Measurements from ENCODE around the gene GARIN1A. TPM values are rescaled to one million over a fixed set of nuclear protein-coding genes. Genes with fewer than 3 reads are reported as not detected.
"Not testable (repeated sequence)": the region's sequence is repeated elsewhere in the genome, so short reads cannot be mapped to it uniquely, and the experiment has no call there.

Gene GARIN1A
- total RNA-seq = 1 to 10 TPM in 3 of 4 donors, under 1 TPM in 1; 0.25 to 1.5 (median 1.3) TPM

DNA sequence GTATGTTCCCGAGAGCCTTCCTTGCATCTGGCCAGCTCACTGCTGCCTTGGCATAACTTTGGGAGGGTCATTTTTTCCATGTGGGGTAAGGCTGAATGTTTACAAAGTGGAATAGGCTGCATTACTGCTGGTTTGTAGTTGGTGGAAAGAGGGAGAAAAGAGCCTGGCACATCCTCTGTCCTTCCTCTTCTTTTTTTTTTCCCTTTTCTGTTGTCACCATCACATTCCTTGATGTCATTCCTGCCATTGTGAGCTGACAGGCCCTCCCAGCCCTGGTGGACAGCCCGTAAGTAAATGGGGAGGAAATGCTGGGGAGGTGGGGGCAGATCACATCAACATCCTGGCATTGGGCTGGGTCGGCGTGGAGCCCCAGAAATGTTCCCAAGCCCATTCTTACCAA is at the start of gene GARIN1A:
GARIN1A (plus strand) TSS at position 301 of the 400 bp plus-strand sequence. CDS start 106 bp downstream, outside the sequence.
- no peak within 1 kb of the TSS for H3K4me3 ChIP-seq
- no peaks in the 10 kb centered on the region for H3K36me3 ChIP-seq
- H3K9me3 ChIP-seq = no peaks in the 10 kb centered on the region
- H3K4me1 ChIP-seq = peaks cover 0 to 24% (median 0%) of the 10 kb centered on the region in 3 donors
- no peak for ATAC-seq
- 40 to 70% methylated on average over 1 to 4 of the region's 4 CpGs for WGBS, 2 donors (ENCODE audit: low coverage in 1 of 2)
- no peaks in the 10 kb centered on the region for H3K27me3 ChIP-seq
- TF ChIP-seq, protein P1, sequence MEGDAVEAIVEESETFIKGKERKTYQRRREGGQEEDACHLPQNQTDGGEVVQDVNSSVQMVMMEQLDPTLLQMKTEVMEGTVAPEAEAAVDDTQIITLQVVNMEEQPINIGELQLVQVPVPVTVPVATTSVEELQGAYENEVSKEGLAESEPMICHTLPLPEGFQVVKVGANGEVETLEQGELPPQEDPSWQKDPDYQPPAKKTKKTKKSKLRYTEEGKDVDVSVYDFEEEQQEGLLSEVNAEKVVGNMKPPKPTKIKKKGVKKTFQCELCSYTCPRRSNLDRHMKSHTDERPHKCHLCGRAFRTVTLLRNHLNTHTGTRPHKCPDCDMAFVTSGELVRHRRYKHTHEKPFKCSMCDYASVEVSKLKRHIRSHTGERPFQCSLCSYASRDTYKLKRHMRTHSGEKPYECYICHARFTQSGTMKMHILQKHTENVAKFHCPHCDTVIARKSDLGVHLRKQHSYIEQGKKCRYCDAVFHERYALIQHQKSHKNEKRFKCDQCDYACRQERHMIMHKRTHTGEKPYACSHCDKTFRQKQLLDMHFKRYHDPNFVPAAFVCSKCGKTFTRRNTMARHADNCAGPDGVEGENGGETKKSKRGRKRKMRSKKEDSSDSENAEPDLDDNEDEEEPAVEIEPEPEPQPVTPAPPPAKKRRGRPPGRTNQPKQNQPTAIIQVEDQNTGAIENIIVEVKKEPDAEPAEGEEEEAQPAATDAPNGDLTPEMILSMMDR (IDR thresholded peaks at IDR 0.05) = no peak
- TF ChIP-seq POLR2AphosphoS5 (IDR thresholded peaks at IDR 0.05) (no peak), EP300 (IDR thresholded peaks at IDR 0.05) (no peak), POLR2A (IDR thresholded peaks at IDR 0.05) (no peak)
- H3K27ac ChIP-seq = no peak within 1 kb of the TSS

- not testable (repeated sequence) for H3K4me1 ChIP-seq, H3K27me3 ChIP-seq, H3K27ac ChIP-seq, ATAC-seq, H3K9me3 ChIP-seq, H3K4me3 ChIP-seq
- 91 to 92% methylated on average over 2 of the region's 2 CpGs for WGBS, 2 donors (ENCODE audit: low coverage in 1 of 2)
- H3K36me3 ChIP-seq = peaks cover 5 to 95% of the 10 kb centered on the region in 2 donors
Observed at GRCh38 chr7:128627124-128627523, 45.0 kb upstream of the GARIN1A start.

DNA sequence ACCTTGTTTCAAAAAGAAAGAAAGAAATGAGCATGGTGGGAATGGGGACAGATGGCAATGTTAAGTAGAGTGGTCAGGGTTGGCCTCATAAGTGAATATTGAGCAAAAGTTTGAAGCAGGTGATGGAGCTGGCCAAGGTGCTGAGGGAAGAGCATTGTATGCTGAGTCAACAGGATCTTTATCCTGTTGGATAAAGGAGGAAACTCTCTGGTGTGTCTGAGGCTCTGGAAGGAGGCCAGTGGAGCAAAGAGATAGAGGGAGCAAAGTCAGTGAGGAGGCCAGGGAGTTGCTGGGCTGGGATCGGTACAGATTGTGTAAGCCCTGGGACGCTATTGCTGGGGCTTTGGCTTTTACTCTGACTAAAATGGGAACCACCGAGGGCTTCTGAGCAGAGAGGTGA is 38.2 kb upstream of the GARIN1A start:
- not testable (repeated sequence) for H3K27me3 ChIP-seq, H3K9me3 ChIP-seq, H3K27ac ChIP-seq, H3K4me1 ChIP-seq, ATAC-seq, H3K4me3 ChIP-seq
- peaks cover 0 to 76% of the 10 kb centered on the region in 2 donors for H3K36me3 ChIP-seq
- 93% methylated on average over 3 of the region's 3 CpGs; no CpG with 5 or more reads in 1 of the 2 donors for WGBS, 2 donors (ENCODE audit: low coverage in 1 of 2)

DNA sequence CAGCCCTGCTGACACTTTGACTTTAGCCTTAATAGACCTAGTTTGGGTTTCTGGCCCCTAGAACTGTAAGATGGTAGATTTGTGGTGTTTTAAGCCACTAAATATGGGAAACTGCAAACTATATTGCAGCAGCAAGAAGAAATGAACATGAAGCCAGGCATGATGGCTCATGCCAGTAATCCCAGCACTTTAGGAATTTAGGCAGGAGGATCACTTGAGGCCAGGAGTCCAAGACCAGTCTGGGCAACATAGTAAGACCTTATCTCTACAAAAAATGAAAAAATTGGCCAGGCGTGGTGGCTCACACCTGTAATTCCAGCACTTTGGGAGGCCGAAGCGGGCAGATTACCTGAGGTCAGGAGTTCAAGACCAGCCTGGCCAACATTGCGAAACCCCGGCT is 26.9 kb upstream of the GARIN1A start:
- H3K27ac ChIP-seq, H3K4me1 ChIP-seq, ATAC-seq, H3K27me3 ChIP-seq, H3K4me3 ChIP-seq, H3K9me3 ChIP-seq: not testable (repeated sequence)
- WGBS, 2 donors (ENCODE audit: low coverage in 1 of 2) = 91 to 95% methylated on average over 3 to 4 of the region's 5 CpGs
- peaks cover 0 to 58% of the 10 kb centered on the region in 2 donors for H3K36me3 ChIP-seq

DNA sequence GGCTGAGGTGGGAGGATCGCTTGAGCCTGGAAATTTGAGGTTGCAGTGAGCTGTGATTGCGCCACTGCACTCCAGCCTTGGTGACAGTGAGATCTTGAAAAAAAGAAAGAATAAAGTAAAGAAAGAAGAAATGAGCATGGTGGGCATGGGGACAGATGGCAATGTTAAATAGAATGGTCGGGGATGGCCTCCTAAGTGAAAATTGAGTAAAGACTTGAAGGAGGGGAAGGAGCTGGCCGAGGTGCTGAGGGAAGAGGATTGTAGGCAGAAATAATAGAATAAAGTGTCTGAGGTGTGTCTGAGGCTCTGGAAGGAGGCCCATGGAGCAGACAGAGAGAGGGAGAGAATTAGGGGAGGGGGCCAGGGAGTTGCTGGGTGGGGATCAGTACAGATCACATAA is 26.2 kb upstream of the GARIN1A start:
- WGBS, 2 donors (ENCODE audit: low coverage in 1 of 2) = 85 to 92% methylated on average over 2 to 4 of the region's 4 CpGs
- H3K9me3 ChIP-seq, ATAC-seq, H3K4me3 ChIP-seq, H3K27me3 ChIP-seq, H3K4me1 ChIP-seq, H3K27ac ChIP-seq: not testable (repeated sequence)
- H3K36me3 ChIP-seq = peaks cover 0 to 55% of the 10 kb centered on the region in 2 donors

DNA sequence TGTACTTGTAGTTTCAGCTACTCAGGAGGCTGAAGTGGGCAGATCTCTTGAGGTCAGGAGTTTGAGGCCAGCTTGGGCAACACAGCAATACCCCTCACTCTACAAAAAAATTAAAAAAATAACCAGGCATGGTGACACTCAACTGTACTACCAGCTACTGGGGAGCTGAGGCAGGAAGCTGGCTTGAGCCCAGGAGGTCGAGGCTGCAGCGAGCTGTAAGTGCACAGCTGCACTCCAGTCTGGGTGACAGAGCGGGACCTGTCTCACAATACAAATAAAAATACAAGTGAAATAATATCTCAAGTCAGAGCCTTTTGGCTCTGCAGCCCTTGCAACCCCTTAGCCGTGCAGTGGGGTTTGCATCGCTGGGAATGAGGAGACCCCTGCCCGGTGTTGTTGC is 25.2 kb upstream of the GARIN1A start:
- H3K4me3 ChIP-seq, ATAC-seq, H3K4me1 ChIP-seq, H3K9me3 ChIP-seq, H3K27me3 ChIP-seq, H3K27ac ChIP-seq: not testable (repeated sequence)
- H3K36me3 ChIP-seq = peaks cover 0 to 58% of the 10 kb centered on the region in 2 donors
- 100% methylated on average over 1 of the region's 6 CpGs; no CpG with 5 or more reads in 1 of the 2 donors for WGBS, 2 donors (ENCODE audit: low coverage in 1 of 2)

- H3K4me1 ChIP-seq, H3K27ac ChIP-seq, ATAC-seq, H3K27me3 ChIP-seq, H3K9me3 ChIP-seq, H3K4me3 ChIP-seq: not testable (repeated sequence)
- WGBS, 2 donors (ENCODE audit: low coverage in 1 of 2) = 75 to 90% methylated on average over 2 to 4 of the region's 6 CpGs
- peaks cover 0 to 51% of the 10 kb centered on the region in 2 donors for H3K36me3 ChIP-seq
Observed at GRCh38 chr7:128651096-128651495, 21.0 kb upstream of the GARIN1A start.

DNA sequence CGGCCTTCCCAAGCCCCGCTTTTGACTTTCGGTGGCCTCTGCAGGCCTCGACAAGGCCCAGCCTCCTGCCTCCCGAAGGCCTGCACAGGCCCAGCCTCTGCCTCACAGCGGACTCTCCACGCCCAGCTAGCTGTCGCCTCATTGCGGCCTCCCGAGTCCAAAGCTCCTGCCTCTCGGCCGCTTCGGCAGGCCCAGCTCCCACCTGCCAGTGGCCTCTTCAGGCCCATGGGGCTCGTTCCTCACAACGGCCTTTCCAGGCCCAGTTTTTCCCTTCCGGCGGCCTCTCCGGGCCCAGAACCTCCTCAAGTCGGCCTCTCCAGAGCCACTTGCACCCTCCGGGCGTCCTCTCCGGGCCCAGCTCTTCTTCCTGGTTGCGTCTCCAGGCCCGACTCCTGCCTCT is 19.5 kb upstream of the GARIN1A start:
- H3K27ac ChIP-seq, H3K4me3 ChIP-seq, H3K9me3 ChIP-seq, ATAC-seq, H3K4me1 ChIP-seq, H3K27me3 ChIP-seq: not testable (repeated sequence)
- WGBS, 2 donors (ENCODE audit: low coverage in 1 of 2) = 88% methylated on average over 11 of the region's 24 CpGs; no CpG with 5 or more reads in 1 of the 2 donors
- H3K36me3 ChIP-seq = peaks cover 0 to 46% of the 10 kb centered on the region in 2 donors

DNA sequence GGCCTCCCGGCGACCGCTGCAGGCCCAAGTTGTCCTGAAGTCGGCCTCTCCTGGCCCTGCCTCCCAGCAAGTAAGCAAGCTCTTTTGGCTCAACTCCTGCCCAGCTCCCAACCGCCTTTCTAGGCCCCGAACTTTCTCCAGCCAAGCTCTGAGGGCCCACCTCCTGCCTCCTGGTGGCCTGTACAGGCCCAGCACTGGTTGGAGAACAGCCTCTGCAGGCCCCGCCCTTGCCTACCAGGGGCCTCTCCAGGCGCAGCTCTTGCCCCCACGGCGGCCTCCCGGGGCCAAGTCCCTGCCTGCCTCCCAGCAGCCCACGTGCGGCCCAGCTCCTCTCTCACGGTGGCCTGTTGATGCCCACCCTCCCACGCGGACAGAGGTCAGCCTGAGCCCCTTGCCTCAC is 18.9 kb upstream of the GARIN1A start:
- H3K4me1 ChIP-seq, ATAC-seq, H3K27me3 ChIP-seq, H3K9me3 ChIP-seq, H3K4me3 ChIP-seq: not testable (repeated sequence)
- Histone ChIP-seq H3K27ac (peak overlapping the region in 1 of 4 donors; percentile 37), H3K36me3 (peaks cover 0 to 46% of the 10 kb centered on the region in 2 donors)
- 82 to 100% methylated on average over 1 to 5 of the region's 16 CpGs for WGBS, 2 donors (ENCODE audit: low coverage in 1 of 2)

DNA sequence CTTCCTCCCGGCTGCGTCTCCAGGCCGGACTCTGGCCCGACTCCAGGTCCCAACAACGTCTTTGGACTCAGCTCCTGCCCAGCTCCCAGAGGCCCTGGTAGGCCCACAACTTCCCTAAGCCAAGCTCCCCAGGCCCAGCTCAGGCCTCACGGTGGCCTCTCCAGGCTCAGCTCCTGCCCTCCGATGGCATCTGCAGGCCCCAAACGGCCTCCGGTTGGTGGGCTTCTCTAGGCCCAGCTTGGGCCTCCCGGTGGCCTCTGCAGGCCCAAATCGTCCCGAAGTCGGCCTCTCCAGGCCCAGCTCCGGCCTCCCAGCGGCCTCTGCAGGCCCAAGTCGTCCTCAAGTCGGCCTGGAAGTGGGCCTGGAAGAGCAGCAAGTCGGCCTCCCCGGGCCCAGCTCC is 18.0 kb upstream of the GARIN1A start:
- H3K36me3 ChIP-seq = peaks cover 0 to 46% of the 10 kb centered on the region in 2 donors
- ATAC-seq, H3K27ac ChIP-seq, H3K4me1 ChIP-seq, H3K4me3 ChIP-seq, H3K27me3 ChIP-seq, H3K9me3 ChIP-seq: not testable (repeated sequence)
- 50% methylated on average over 1 of the region's 19 CpGs; no CpG with 5 or more reads in 1 of the 2 donors for WGBS, 2 donors (ENCODE audit: low coverage in 1 of 2)

GRCh38 chr7:128654501-128654900 is 17.6 kb upstream of the GARIN1A start:
- not testable (repeated sequence) for H3K4me3 ChIP-seq, ATAC-seq, H3K4me1 ChIP-seq, H3K9me3 ChIP-seq, H3K27ac ChIP-seq, H3K27me3 ChIP-seq
- 79% methylated on average over 9 to 10 of the region's 18 CpGs for WGBS, 2 donors (ENCODE audit: low coverage in 1 of 2)
- peaks cover 0 to 46% of the 10 kb centered on the region in 2 donors for H3K36me3 ChIP-seq

DNA sequence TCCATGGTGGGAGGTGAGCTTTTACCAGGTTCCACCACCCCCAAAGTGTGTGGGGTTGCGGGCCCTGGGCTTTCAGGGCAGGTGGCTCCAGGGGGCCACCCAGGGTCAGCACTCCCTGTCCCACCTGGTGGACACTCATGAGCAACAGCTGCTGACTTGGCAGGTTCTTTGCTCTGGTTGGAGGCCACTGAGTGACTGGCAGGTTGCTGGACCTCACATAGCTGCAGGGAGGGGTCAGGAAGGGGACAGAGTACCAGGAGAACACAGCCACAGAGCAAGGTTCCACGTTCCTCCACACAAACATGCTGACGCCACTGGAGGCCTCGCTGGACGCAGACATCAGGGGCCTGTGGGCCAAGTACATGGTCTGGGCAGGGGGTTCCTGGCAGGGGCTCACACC is 13.7 kb upstream of the GARIN1A start:
- H3K27ac ChIP-seq = not testable (repeated sequence)

More for the DNA sequence above, 13.7 kb upstream of the GARIN1A start:
- H3K9me3 ChIP-seq = peaks cover 0 to 15% (median 0%) of the 10 kb centered on the region in 3 donors
- not testable (repeated sequence) for H3K4me3 ChIP-seq, H3K27me3 ChIP-seq, H3K4me1 ChIP-seq, ATAC-seq
- H3K36me3 ChIP-seq = peaks cover 0 to 18% of the 10 kb centered on the region in 2 donors
- 80% methylated on average over 1 of the region's 5 CpGs; no CpG with 5 or more reads in 1 of the 2 donors for WGBS, 2 donors (ENCODE audit: low coverage in 1 of 2)
